Epithelial cell of prostate (primary cell): ENCODE results near the gene TGFA.

Experiments
- DNase-seq: peaks from one replicate; pipeline ENCODE4 v3.0.0-alpha.2; 2011; ENCODE audit warnings: low read depth, low spot score
- H3K27ac ChIP-seq: fragments of 450-650 bp; 2 replicates; pipeline ENCODE4 v1.5.1; 2017; ENCODE audit warnings: mild to moderate bottlenecking

Gene TGFA

GRCh38 chr2:70553584-70554337 lies at the start of gene TGFA:
Gene TGFA (minus strand): TSS chr2:70553826. CDS start chr2:70553767, 59 bp downstream.
- DNase-seq, result peak; percentile 78
- H3K27ac ChIP-seq, result peak within 1 kb of the TSS; percentile 97

- no peak overlapping the region for H3K27ac ChIP-seq
- DNase-seq, result no peak
Measured at GRCh38 chr2:70603066-70603465, 49.4 kb upstream of the TGFA start.

GRCh38 chr2:70598197-70598596 lies 44.6 kb upstream of the TGFA start:
- H3K27ac ChIP-seq, result peak overlapping the region; percentile 99
- DNase-seq, result no peak

GRCh38 chr2:70596739-70597138 lies 43.1 kb upstream of the TGFA start:
- H3K27ac ChIP-seq, result peak overlapping the region; percentile 99
- DNase-seq, result peak; percentile 12

- DNase-seq, result peak; percentile 87
- H3K27ac ChIP-seq, result peak overlapping the region; percentile 99
Measured at GRCh38 chr2:70596293-70596692, 42.7 kb upstream of the TGFA start.

GRCh38 chr2:70583091-70583490 lies 29.5 kb upstream of the TGFA start:
- no peak overlapping the region for H3K27ac ChIP-seq
- DNase-seq, result no peak

- no peak overlapping the region for H3K27ac ChIP-seq
Measured at GRCh38 chr2:70580352-70580751, 26.7 kb upstream of the TGFA start.

GRCh38 chr2:70574618-70575017 lies 21.0 kb upstream of the TGFA start:
- no peak for DNase-seq
- no peak overlapping the region for H3K27ac ChIP-seq

More at GRCh38 chr2:70580352-70580751, 26.7 kb upstream of the TGFA start:
- DNase-seq, result no peak

GRCh38 chr2:70574109-70574508 lies 20.5 kb upstream of the TGFA start:
- DNase-seq, result no peak
- no peak overlapping the region for H3K27ac ChIP-seq

- DNase-seq, result peak; percentile 97
- peak overlapping the region; percentile 95 for H3K27ac ChIP-seq
Measured at GRCh38 chr2:70570041-70570661, 16.5 kb upstream of the TGFA start.

GRCh38 chr2:70569559-70569958 lies 15.9 kb upstream of the TGFA start:
- peak; percentile 84 for DNase-seq
- H3K27ac ChIP-seq, result peak overlapping the region; percentile 95

- no peak for DNase-seq
Measured at GRCh38 chr2:70566906-70567305, 13.3 kb upstream of the TGFA start.

GRCh38 chr2:70566464-70566863 lies 12.8 kb upstream of the TGFA start:
- no peak overlapping the region for H3K27ac ChIP-seq
- DNase-seq, result no peak

More at GRCh38 chr2:70566906-70567305, 13.3 kb upstream of the TGFA start:
- no peak overlapping the region for H3K27ac ChIP-seq

- no peak overlapping the region for H3K27ac ChIP-seq
- DNase-seq, result no peak
Measured at GRCh38 chr2:70565039-70565731, 11.6 kb upstream of the TGFA start.

GRCh38 chr2:70561893-70562292 lies 8.3 kb upstream of the TGFA start:
- H3K27ac ChIP-seq, result no peak overlapping the region
- no peak for DNase-seq

- no peak for DNase-seq
- no peak overlapping the region for H3K27ac ChIP-seq
Measured at GRCh38 chr2:70560442-70560841, 6.8 kb upstream of the TGFA start.

- H3K27ac ChIP-seq, result no peak overlapping the region
- DNase-seq, result no peak
Measured at GRCh38 chr2:70560040-70560439, 6.4 kb upstream of the TGFA start.

GRCh38 chr2:70558195-70558808 lies 4.7 kb upstream of the TGFA start:
- no peak overlapping the region for H3K27ac ChIP-seq
- no peak for DNase-seq

GRCh38 chr2:70557171-70557838 lies 3.7 kb upstream of the TGFA start:
- H3K27ac ChIP-seq, result peak overlapping the region; percentile 30
- no peak for DNase-seq

GRCh38 chr2:70556608-70557007 lies 3.0 kb upstream of the TGFA start:
- DNase-seq, result no peak
- H3K27ac ChIP-seq, result peak overlapping the region; percentile 30
